Neural cell (in vitro differentiated cells): Measurements from ENCODE around the gene NCAM1.

Experiments used
- CTCF ChIP-seq: fragments of 450-650 bp; IDR thresholded peaks from 2 replicates; pipeline ENCODE4 v1.5.1; 2014; ENCODE audit warnings: antibody characterized with exemption, mild to moderate bottlenecking, moderate library complexity; ENCODE audit not compliant: poor library complexity, severe bottlenecking
- EP300 ChIP-seq: fragments of 450-650 bp; conservative IDR thresholded peaks from 2 replicates; pipeline ENCODE4 v1.6.1; 2014; ENCODE audit warnings: antibody characterized with exemption, mild to moderate bottlenecking, moderate library complexity; ENCODE audit not compliant: poor library complexity, severe bottlenecking
- EZH2 ChIP-seq: fragments of 200-600, 300-800 bp; shearing (Covaris generic), sonication (generic); IDR thresholded peaks from 2 replicates; pipeline ENCODE4 v1.6.1; 2014; ENCODE audit warnings: antibody characterized with exemption, low read length, borderline replicate concordance, mild to moderate bottlenecking; ENCODE audit not compliant: insufficient read depth, poor library complexity, severe bottlenecking
- MXI1 ChIP-seq: fragments of 450-650 bp; conservative IDR thresholded peaks from 2 replicates; pipeline ENCODE4 v1.6.1; 2014; ENCODE audit warnings: antibody characterized with exemption, mild to moderate bottlenecking; ENCODE audit not compliant: poor library complexity, severe bottlenecking
- POLR2AphosphoS5 ChIP-seq: IDR thresholded peaks from 2 replicates; pipeline ENCODE4 v1.6.1; 2012
- RAD21 ChIP-seq: fragments of 450-650 bp; conservative IDR thresholded peaks from 2 replicates; pipeline ENCODE4 v1.6.1; 2014; ENCODE audit warnings: antibody characterized with exemption, mild to moderate bottlenecking, moderate library complexity
- REST ChIP-seq: IDR thresholded peaks from 2 replicates; pipeline ENCODE4 v1.6.1; 2012; ENCODE audit warnings: borderline replicate concordance
- TAF1 ChIP-seq: IDR thresholded peaks from 2 replicates; pipeline ENCODE4 v1.6.1; 2012; ENCODE audit warnings: low read depth

GRCh38 chr11:113124578-113124977, 163.4 kb downstream of the NCAM1 start:
- TF ChIP-seq TAF1 (no peak), CTCF (no peak), POLR2AphosphoS5 (peak; percentile 57), EZH2 (no peak), RAD21 (no peak), REST (peak; percentile 88), EP300 (peak; percentile 43), MXI1 (no peak)
